Pancreas (tissue), 10 donors: Measurements from ENCODE around the gene TLCD1. TPM values are rescaled to one million over a fixed set of nuclear protein-coding genes. Genes with fewer than 3 reads are reported as not detected.

Source experiments
- ATAC-seq, 4 donors: fragments of 200-7000 bp; cut with Tn5 transposase; one replicate each; pipeline versions ENCODE4 v1.8.0 to v1.9.1; 2020; ENCODE audit warnings: mild to moderate bottlenecking in 4 of 4, moderate library complexity in 4 of 4
- DNase-seq, 6 donors: peaks; one replicate each; pipeline ENCODE4 v3.0.0-alpha.2; 2020
- FAIRE-seq: peaks from 2 replicates; lab custom pipeline; 2012; peaks lifted over from hg19 to GRCh38; lab: Jason Lieb, UNC
- H3K27ac ChIP-seq, 4 donors: fragments of 200-600 bp; sonication (generic); 1 replicate in 3 of 4; 2 replicates in 1 of 4; pipeline versions ENCODE4 v1.5.0 to v1.8.0; 2020
- H3K27me3 ChIP-seq, 4 donors: fragments of 200-600 bp; one replicate each; pipeline ENCODE4 v1.8.0; 2021
- H3K36me3 ChIP-seq, 3 donors: fragments of 200-600 bp; sonication (generic) in 1 of 3; one replicate each; pipeline versions ENCODE4 v1.5.0 to v1.8.0; 2020 to 2021
- H3K4me1 ChIP-seq, 3 donors: fragments of 200-600 bp; one replicate each; pipeline ENCODE4 v1.8.0; 2021
- H3K4me3 ChIP-seq, 4 donors: fragments of 200-600 bp; sonication (generic) in 2 of 4; one replicate each; pipeline versions ENCODE4 v1.5.0 to v1.8.0; 2020 to 2021
- H3K9me3 ChIP-seq, 4 donors: fragments of 200-600 bp; one replicate each; pipeline ENCODE4 v1.8.0; 2021
- WGBS, 2 donors: extraction: QIAGEN DNeasy Blood & Tissue Kit; methylation state at CpG; one replicate each; pipeline ENCODE4 v1.1.7; 2013; 5-methylcytosine and 5-hydroxymethylcytosine counted together
- intact Hi-C, 3 donors: fragments of 100-400 bp; cut with DNase I; formaldehyde crosslinking; loops; one replicate each; pipeline versions ENCODE4 v1.11.1 to v1.14.2; 2022
- polyA plus RNA-seq, 2 donors: library from polyadenylated mRNA; stranded (reverse); fragments of 200-250 nt; gene quantifications; one replicate each; pipeline ENCODE4 v1.2.3, GENCODE V29; 2013
- total RNA-seq, 6 donors: library from RNA; stranded (reverse); fragmentation: NEBNext Ultra II Directional in 4 of 6; extraction: Animal tissue kit (Norgen Biotek cat#: 25700) in 4 of 6; gene quantifications; one replicate each; pipeline versions ENCODE4 v1.2.1 to v1.2.4, GENCODE V29; 2021 to 2023
- TF ChIP-seq, protein P1 (sequence below), 4 donors: fragments of 200-600 bp; sonication (generic) in 3 of 4; IDR thresholded peaks; one replicate each; pipeline versions ENCODE4 v1.5.0 to v1.8.0; 2021; ENCODE audit warnings: antibody characterized with exemption in 4 of 4
- donor health status: healthy with polysubstance abuse.
- donor health status: DM: no; HTN: no; CAD: no; lungs with moderate emphysema.
- donor health status: DM: no; HTN: no; CAD: no.
- donor health status: control.
- donor health status: control.
- donor health status: Bipolar disorder and iron deficiency.
- donor health status: DM: yes; HTN: yes; CAD: no.
- donor health status: DM: no; HTN: no; CAD: no.
- donor health status: DM: no; HTN: no; CAD: no.
- donor health status: DM: yes; HTN: yes; CAD: no.

Gene TLCD1
- total and polyA plus RNA-seq, 8 donors = 3.7 to 10.5 (median 5.3) TPM

DNA sequence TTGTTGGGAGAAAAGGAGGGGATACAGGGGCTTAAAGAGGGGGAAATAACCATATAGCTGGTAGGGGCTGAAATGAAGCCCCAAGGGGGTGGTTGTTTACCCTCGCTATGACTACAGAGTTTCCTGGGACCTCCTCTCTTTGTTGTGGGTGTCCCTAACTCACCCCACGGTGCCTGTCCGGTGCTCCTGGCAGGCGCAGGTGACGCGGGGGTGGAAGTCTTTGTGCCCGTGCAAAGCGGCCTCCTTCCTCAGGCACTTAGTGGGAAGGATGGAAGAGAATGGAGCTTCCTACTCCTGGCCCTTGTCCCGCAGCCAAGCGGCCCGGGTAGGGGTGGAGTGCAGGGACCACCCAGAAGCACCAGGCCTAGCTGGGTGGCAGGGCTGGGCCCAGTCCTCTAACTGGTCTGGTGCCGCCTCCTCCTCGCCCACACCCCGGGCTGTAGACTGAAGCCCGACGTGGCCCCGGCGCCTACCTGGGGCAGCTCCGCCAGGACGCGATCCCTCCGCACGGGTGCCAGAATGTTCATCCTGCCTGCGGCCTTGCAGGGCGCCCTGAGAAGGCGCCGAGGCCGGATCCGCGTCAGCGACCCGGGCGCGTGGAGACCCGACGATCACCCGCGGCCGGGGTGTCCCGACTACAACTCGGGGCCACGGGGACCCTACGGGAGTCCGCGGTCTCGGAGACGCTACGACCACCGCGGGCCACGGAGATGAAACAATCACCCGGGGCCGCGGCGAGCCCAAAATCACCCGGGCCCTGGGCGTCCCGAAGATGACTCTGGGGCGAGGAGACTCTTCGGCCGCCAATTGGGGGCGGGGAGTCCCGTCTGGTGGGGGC, 9.1 kb downstream of the TLCD1 start:
- FAIRE-seq (no peak), ATAC-seq (no peak), DNase-seq (peak in 2 of 6 donors; percentile 48 to 81)
- peak overlapping the region in 3 of 4 donors; percentile 7 to 39 (median 19) for H3K4me3 ChIP-seq
- intact Hi-C loops = no loop called here
- no peaks in the 10 kb centered on the region for H3K27me3 ChIP-seq
- 40 to 45% methylated on average over 56 to 63 of the region's 63 CpGs for WGBS, 2 donors
- TF ChIP-seq, protein P1, sequence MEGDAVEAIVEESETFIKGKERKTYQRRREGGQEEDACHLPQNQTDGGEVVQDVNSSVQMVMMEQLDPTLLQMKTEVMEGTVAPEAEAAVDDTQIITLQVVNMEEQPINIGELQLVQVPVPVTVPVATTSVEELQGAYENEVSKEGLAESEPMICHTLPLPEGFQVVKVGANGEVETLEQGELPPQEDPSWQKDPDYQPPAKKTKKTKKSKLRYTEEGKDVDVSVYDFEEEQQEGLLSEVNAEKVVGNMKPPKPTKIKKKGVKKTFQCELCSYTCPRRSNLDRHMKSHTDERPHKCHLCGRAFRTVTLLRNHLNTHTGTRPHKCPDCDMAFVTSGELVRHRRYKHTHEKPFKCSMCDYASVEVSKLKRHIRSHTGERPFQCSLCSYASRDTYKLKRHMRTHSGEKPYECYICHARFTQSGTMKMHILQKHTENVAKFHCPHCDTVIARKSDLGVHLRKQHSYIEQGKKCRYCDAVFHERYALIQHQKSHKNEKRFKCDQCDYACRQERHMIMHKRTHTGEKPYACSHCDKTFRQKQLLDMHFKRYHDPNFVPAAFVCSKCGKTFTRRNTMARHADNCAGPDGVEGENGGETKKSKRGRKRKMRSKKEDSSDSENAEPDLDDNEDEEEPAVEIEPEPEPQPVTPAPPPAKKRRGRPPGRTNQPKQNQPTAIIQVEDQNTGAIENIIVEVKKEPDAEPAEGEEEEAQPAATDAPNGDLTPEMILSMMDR (IDR thresholded peaks at IDR 0.05) = no peak
- peaks cover 0 to 7% (median under 1%) of the 10 kb centered on the region in 3 donors for H3K36me3 ChIP-seq
- peak overlapping the region in 2 of 4 donors; percentile 34 to 47 for H3K27ac ChIP-seq
- no peaks in the 10 kb centered on the region for H3K9me3 ChIP-seq
- H3K4me1 ChIP-seq = peaks cover 11 to 18% (median 14%) of the 10 kb centered on the region in 3 donors

DNA sequence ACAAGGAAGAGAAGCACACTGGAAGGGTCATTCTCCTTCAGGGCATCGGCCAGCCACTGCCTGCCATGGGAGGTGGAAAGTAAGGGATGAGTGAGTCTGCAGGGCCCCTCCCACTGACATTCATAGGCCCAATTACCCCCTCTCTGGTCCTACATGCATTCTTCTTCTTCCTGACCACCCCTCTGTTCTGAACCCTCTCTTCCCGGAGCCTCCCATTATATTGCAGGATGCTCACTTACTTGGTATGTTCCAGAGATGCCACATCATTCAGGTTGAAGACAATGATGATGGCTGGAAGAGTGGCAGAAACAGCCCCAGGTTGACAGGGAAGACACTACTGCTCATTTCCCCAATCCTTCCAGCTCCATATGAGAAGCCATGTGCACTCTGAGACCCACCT, 10.8 kb downstream of the TLCD1 start:
- TF ChIP-seq, protein P1 (IDR thresholded peaks at IDR 0.05) = no peak
- Histone ChIP-seq H3K36me3 (no peaks in the 10 kb centered on the region), H3K27ac (no peak overlapping the region), H3K4me1 (peaks cover 5 to 10% (median 6%) of the 10 kb centered on the region in 3 donors), H3K9me3 (no peaks in the 10 kb centered on the region), H3K4me3 (no peak overlapping the region), H3K27me3 (no peaks in the 10 kb centered on the region)
- intact Hi-C loops = no loop called here
- WGBS, 2 donors = 92 to 100% methylated on average over 2 of the region's 2 CpGs
- DNase-seq = no peak
- FAIRE-seq = no peak
- no peak for ATAC-seq

DNA sequence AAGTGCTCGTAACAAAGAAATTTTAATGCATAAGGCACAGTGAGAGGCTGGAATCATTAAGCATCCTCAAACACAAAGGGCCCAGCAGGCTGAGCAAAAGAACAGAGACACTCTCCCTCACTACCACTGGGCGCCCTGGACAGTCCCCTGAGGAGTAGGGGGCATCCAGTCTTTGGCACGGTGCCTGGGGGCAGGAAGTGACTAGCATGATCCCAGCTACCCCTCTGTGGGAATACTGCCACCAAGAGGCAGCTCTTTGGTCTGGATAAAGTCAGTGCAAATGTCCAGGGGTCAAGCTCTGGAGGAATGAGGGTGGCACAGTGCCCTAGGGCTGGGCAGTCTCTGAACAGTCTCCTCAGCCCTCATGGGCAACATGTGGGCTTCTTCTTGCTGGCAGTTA, 11.8 kb downstream of the TLCD1 start:
- Histone ChIP-seq H3K27ac (no peak overlapping the region), H3K27me3 (no peaks in the 10 kb centered on the region), H3K4me3 (no peak overlapping the region), H3K36me3 (no peaks in the 10 kb centered on the region), H3K4me1 (peaks cover 5 to 10% (median 6%) of the 10 kb centered on the region in 3 donors), H3K9me3 (no peaks in the 10 kb centered on the region)
- intact Hi-C loops = no loop called here
- TF ChIP-seq, protein P1 (IDR thresholded peaks at IDR 0.05) = no peak
- DNase-seq (peak in 2 of 6 donors; percentile 53 to 72), ATAC-seq (no peak), FAIRE-seq (no peak)
- WGBS, 2 donors = 72 to 88% methylated on average over 3 of the region's 3 CpGs

DNA sequence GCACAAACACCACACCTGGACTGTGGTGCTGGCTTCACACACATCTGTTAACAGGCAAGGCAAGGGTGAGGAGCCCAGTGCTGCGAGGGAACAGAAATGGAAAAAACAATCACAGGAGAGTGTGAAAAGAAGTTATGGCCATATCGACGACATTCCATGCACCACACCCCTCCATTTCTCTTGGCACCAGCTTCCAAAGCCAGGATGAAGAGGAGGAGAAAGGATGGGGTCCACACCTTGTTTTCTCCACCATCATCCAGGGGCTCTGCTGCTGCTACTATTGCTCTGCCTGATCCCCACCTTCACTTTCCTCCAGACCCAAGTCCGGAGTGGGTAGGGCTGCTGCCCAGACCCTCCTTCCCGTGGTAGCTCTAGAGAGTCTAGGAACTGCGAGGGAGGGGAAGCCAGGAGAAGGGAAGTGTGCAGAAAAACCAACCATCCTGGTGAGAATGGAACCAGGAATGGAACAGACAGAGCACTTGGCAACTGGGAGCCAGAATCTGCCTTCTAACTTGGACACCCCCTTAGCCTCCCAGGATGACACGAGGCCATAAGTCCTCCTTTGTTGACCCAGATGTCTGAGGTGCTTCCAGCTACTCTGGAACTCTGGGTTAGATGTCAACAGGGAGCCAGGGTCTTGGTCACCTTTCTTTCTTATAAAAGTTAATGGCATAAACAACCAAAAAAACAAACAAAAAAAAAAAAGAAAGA, 13.2 kb downstream of the TLCD1 start:
- ATAC-seq = no peak
- intact Hi-C loops = no loop called here
- 72 to 76% methylated on average over 7 of the region's 7 CpGs for WGBS, 2 donors
- Histone ChIP-seq H3K36me3 (no peaks in the 10 kb centered on the region), H3K4me1 (peaks cover 3 to 6% (median 5%) of the 10 kb centered on the region in 3 donors), H3K4me3 (no peak overlapping the region), H3K27ac (no peak overlapping the region), H3K9me3 (no peaks in the 10 kb centered on the region), H3K27me3 (no peaks in the 10 kb centered on the region)
- peak in 1 of 6 donors; percentile 3 for DNase-seq
- TF ChIP-seq, protein P1 (IDR thresholded peaks at IDR 0.05) = no peak
- no peak for FAIRE-seq
